Neuronal stem cell (in vitro differentiated cells): Measurements from ENCODE around the gene PCYT2.

Experiments
- DNase-seq: peaks from one replicate; pipeline ENCODE4 v3.0.0-alpha.2; 2013; ENCODE audit warnings: low spot score
- H2AFZ ChIP-seq: one replicate; pipeline ENCODE4 v1.6.1; 2013; ENCODE audit warnings: mild to moderate bottlenecking, low read length, inconsistent platforms
- H2AK5ac ChIP-seq: 2 replicates; pipeline ENCODE4 v1.6.1; 2013; ENCODE audit warnings: low read depth, mild to moderate bottlenecking, inconsistent platforms, low read length, moderate library complexity, mixed read lengths
- H2BK120ac ChIP-seq: 2 replicates; pipeline ENCODE4 v1.6.1; 2013; ENCODE audit warnings: low read depth, mild to moderate bottlenecking, inconsistent platforms, low read length, moderate library complexity, mixed read lengths
- H2BK12ac ChIP-seq: one replicate; pipeline ENCODE4 v1.6.1; 2013; ENCODE audit warnings: low read length, inconsistent platforms
- H2BK15ac ChIP-seq: 2 replicates; pipeline ENCODE4 v1.6.1; 2013; ENCODE audit warnings: mild to moderate bottlenecking, low read length, inconsistent platforms, mixed read lengths
- H2BK5ac ChIP-seq: one replicate; pipeline ENCODE4 v1.6.1; 2013; ENCODE audit warnings: inconsistent platforms, mild to moderate bottlenecking, low read length, moderate library complexity
- H3K14ac ChIP-seq: one replicate; pipeline ENCODE4 v1.6.1; 2013; ENCODE audit warnings: low read length, inconsistent platforms
- H3K18ac ChIP-seq: 2 replicates; pipeline ENCODE4 v1.6.1; 2013; ENCODE audit warnings: low read length, inconsistent platforms
- H3K23ac ChIP-seq: 2 replicates; pipeline ENCODE4 v1.6.1; 2013; ENCODE audit warnings: low read depth, mild to moderate bottlenecking, mixed read lengths, low read length, inconsistent platforms; ENCODE audit not compliant: poor library complexity
- H3K27ac ChIP-seq: replicated peaks from 3 replicates; pipeline ENCODE4 v1.5.1; 2013; ENCODE audit warnings: low read length, inconsistent platforms
- H3K27me3 ChIP-seq, 3 experiments: 2 replicates each; pipeline ENCODE4 v1.6.1; 2013; ENCODE audit warnings: low read length in 3 of 3, mild to moderate bottlenecking in 2 of 3, inconsistent platforms in 1 of 3, low read depth in 1 of 3, mixed read lengths in 1 of 3, moderate library complexity in 1 of 3; ENCODE audit not compliant: control insufficient read depth in 3 of 3, insufficient read depth in 3 of 3
- H3K36me3 ChIP-seq, 2 donors: replicated peaks in 1 of 2; 2 replicates each; pipeline ENCODE4 v1.6.1; 2013; ENCODE audit warnings: low read length in 2 of 2; ENCODE audit not compliant: control insufficient read depth in 2 of 2, insufficient read depth in 2 of 2
- H3K4ac ChIP-seq: 2 replicates; pipeline ENCODE4 v1.6.1; 2013; ENCODE audit warnings: inconsistent platforms, mild to moderate bottlenecking, low read length, moderate library complexity
- H3K4me1 ChIP-seq, 2 donors: 1 replicate in 1 of 2; 2 replicates in 1 of 2; pipeline ENCODE4 v1.6.1; 2013; ENCODE audit warnings: low read length in 2 of 2, low read depth in 1 of 2; ENCODE audit not compliant: control insufficient read depth in 2 of 2, insufficient read depth in 1 of 2
- H3K4me2 ChIP-seq: one replicate; pipeline ENCODE4 v1.6.1; 2013; ENCODE audit warnings: mild to moderate bottlenecking, low read length, inconsistent platforms; ENCODE audit not compliant: insufficient read depth, poor library complexity, severe bottlenecking
- H3K4me3 ChIP-seq, 2 donors: 2 replicates each; pipeline ENCODE4 v1.5.1; 2013; ENCODE audit warnings: low read length in 2 of 2, mild to moderate bottlenecking in 2 of 2, inconsistent platforms in 1 of 2, moderate library complexity in 1 of 2
- H3K79me1 ChIP-seq: one replicate; pipeline ENCODE4 v1.6.1; 2013; ENCODE audit warnings: low read depth, mild to moderate bottlenecking, inconsistent platforms, low read length, moderate library complexity
- H3K9ac ChIP-seq: one replicate; pipeline ENCODE4 v1.6.1; 2013; ENCODE audit warnings: mild to moderate bottlenecking, low read depth, low read length, inconsistent platforms; ENCODE audit not compliant: poor library complexity
- H3K9me3 ChIP-seq, 2 donors: replicated peaks in 1 of 2; 2 replicates each; pipeline versions ENCODE3 to v1.6.1; 2013; ENCODE audit warnings: low read length in 2 of 2, mild to moderate bottlenecking in 2 of 2, inconsistent platforms in 1 of 2, low read depth in 1 of 2, mixed read lengths in 1 of 2, moderate library complexity in 1 of 2; ENCODE audit not compliant: control insufficient read depth in 2 of 2, insufficient read depth in 1 of 2
- H4K8ac ChIP-seq: one replicate; pipeline ENCODE4 v1.6.1; 2013; ENCODE audit warnings: low read depth, mild to moderate bottlenecking, inconsistent platforms, low read length, moderate library complexity
- H4K91ac ChIP-seq: one replicate; pipeline ENCODE4 v1.6.1; 2013; ENCODE audit warnings: low read length, low read depth, mild to moderate bottlenecking, inconsistent platforms; ENCODE audit not compliant: poor library complexity
- WGBS, 2 donors: extraction: QIAGEN DNeasy Blood & Tissue Kit; methylation state at CpG; one replicate each; pipeline ENCODE4 v1.1.7; 2013; ENCODE audit warnings: missing lambda C conversion rate in 2 of 2, mixed read lengths in 1 of 2; ENCODE audit not compliant: insufficient read length in 2 of 2, insufficient replicate concordance in 1 of 2; ENCODE audit errors: extremely low coverage in 2 of 2; 5-methylcytosine and 5-hydroxymethylcytosine counted together

The PCYT2 gene

DNA sequence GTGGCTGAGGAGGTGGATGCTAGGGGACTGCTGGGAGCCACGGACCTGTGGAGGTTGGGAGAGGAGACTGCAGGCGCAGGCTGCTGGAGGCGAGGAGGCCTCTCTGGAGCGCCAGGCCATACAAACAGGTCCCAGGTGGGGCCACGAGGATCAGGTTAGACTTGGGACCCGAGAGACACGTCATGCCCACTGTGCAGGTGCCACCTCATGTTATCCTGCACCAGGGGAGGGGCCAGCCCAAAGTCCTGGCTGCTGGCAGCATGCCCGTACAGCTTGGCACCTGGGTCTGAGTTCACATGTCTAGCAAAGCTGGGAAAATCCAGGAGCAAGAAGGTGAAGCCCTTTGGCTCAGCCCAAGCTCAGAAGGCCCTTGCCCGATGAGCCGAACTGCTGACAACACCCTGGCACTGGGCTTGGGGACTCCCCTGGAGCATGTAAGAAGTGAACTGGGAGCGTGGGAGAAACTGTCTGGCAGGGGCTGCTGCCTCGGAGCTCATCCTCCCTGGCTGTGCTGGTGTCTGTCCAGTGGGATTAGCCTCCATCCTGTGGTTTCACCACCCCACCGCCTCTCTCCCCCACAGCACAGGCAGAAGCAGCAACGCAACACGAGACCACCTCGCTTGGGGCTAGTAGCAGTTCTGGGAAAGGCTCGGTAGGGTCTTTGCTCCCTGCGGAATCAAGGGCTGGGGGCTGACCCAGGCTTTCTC is 45.3 kb downstream of the PCYT2 start:
- no peak overlapping the region for H2BK12ac ChIP-seq
- H4K8ac ChIP-seq, result peak overlapping the region; percentile 43
- H3K14ac ChIP-seq, result no peak overlapping the region
- H3K4me2 ChIP-seq, result no peak overlapping the region
- H4K91ac ChIP-seq, result no peak overlapping the region
- H3K9me3 ChIP-seq, result no peaks in the 10 kb centered on the region
- H3K23ac ChIP-seq, result peak overlapping the region; percentile 85
- H3K4ac ChIP-seq, result no peak overlapping the region
- no peak overlapping the region for H2BK15ac ChIP-seq
- no peak for DNase-seq
- peak overlapping the region; percentile 80 for H2BK5ac ChIP-seq
- WGBS, 2 donors, result no CpG with 5 or more reads among the region's 18 CpGs
- H3K79me1 ChIP-seq, result peaks cover 27% of the 10 kb centered on the region
- peaks cover 13 to 21% of the 10 kb centered on the region in 2 donors for H3K4me1 ChIP-seq
- H3K27ac ChIP-seq, result no peak overlapping the region
- H2AFZ ChIP-seq, result no peak overlapping the region
- no peak overlapping the region for H2AK5ac ChIP-seq
- peaks cover 37 to 75% of the 10 kb centered on the region in 2 donors for H3K36me3 ChIP-seq
- peak overlapping the region; percentile 44 for H3K9ac ChIP-seq
- H3K18ac ChIP-seq, result no peak overlapping the region
- no peak overlapping the region for H2BK120ac ChIP-seq
- no peaks in the 10 kb centered on the region for H3K27me3 ChIP-seq
- no peak overlapping the region for H3K4me3 ChIP-seq

GRCh38 chr17:81865358-81865732 is 45.9 kb downstream of the PCYT2 start:
- Histone ChIP-seq H3K18ac (no peak overlapping the region), H3K4me3 (no peak overlapping the region), H3K4me1 (peaks cover 13 to 21% of the 10 kb centered on the region in 2 donors), H2BK15ac (no peak overlapping the region), H3K9me3 (no peaks in the 10 kb centered on the region), H3K27me3 (no peaks in the 10 kb centered on the region), H2BK120ac (no peak overlapping the region), H2BK5ac (peak overlapping the region; percentile 80), H3K79me1 (peaks cover 26% of the 10 kb centered on the region), H2AFZ (no peak overlapping the region), H2BK12ac (no peak overlapping the region), H3K23ac (peak overlapping the region; percentile 80), H3K4ac (no peak overlapping the region), H2AK5ac (no peak overlapping the region), H3K9ac (no peak overlapping the region), H3K27ac (no peak overlapping the region), H4K91ac (no peak overlapping the region), H3K14ac (no peak overlapping the region), H3K36me3 (peaks cover 37 to 74% of the 10 kb centered on the region in 2 donors), H3K4me2 (no peak overlapping the region), H4K8ac (no peak overlapping the region)
- DNase-seq, result no peak
- WGBS, 2 donors, result no CpG with 5 or more reads among the region's 8 CpGs

- peaks cover 9 to 17% of the 10 kb centered on the region in 2 donors for H3K4me1 ChIP-seq
- no peak for DNase-seq
- H3K9ac ChIP-seq, result no peak overlapping the region
- no peaks in the 10 kb centered on the region for H3K27me3 ChIP-seq
- no peak overlapping the region for H3K27ac ChIP-seq
- no peak overlapping the region for H3K23ac ChIP-seq
- H2BK12ac ChIP-seq, result no peak overlapping the region
- no peak overlapping the region for H3K14ac ChIP-seq
- H3K18ac ChIP-seq, result no peak overlapping the region
- peaks cover 26% of the 10 kb centered on the region for H3K79me1 ChIP-seq
- no peak overlapping the region for H3K4ac ChIP-seq
- H2BK5ac ChIP-seq, result peak overlapping the region; percentile 59
- H3K9me3 ChIP-seq, result no peaks in the 10 kb centered on the region
- no peak overlapping the region for H3K4me2 ChIP-seq
- no peak overlapping the region for H3K4me3 ChIP-seq
- H3K36me3 ChIP-seq, result peaks cover 33 to 67% of the 10 kb centered on the region in 2 donors
- no peak overlapping the region for H2BK15ac ChIP-seq
- no CpG with 5 or more reads among the region's 9 CpGs for WGBS, 2 donors
- H2BK120ac ChIP-seq, result no peak overlapping the region
- H2AK5ac ChIP-seq, result no peak overlapping the region
- no peak overlapping the region for H4K8ac ChIP-seq
- no peak overlapping the region for H4K91ac ChIP-seq
- no peak overlapping the region for H2AFZ ChIP-seq
Measured at GRCh38 chr17:81863833-81864768, 47.1 kb downstream of the PCYT2 start.

GRCh38 chr17:81863123-81863675 is 48.0 kb downstream of the PCYT2 start:
- WGBS, 2 donors, result no CpG with 5 or more reads among the region's 6 CpGs
- no peak overlapping the region for H3K4me3 ChIP-seq
- H3K4me1 ChIP-seq, result peaks cover 10 to 13% of the 10 kb centered on the region in 2 donors
- H3K4me2 ChIP-seq, result no peak overlapping the region
- H2BK12ac ChIP-seq, result no peak overlapping the region
- no peak overlapping the region for H2BK5ac ChIP-seq
- no peaks in the 10 kb centered on the region for H3K9me3 ChIP-seq
- peaks cover 33 to 67% of the 10 kb centered on the region in 2 donors for H3K36me3 ChIP-seq
- no peak overlapping the region for H2BK120ac ChIP-seq
- H3K14ac ChIP-seq, result no peak overlapping the region
- no peak overlapping the region for H3K23ac ChIP-seq
- H4K8ac ChIP-seq, result no peak overlapping the region
- DNase-seq, result no peak
- no peak overlapping the region for H3K18ac ChIP-seq
- no peaks in the 10 kb centered on the region for H3K27me3 ChIP-seq
- no peak overlapping the region for H3K9ac ChIP-seq
- H4K91ac ChIP-seq, result no peak overlapping the region
- H3K27ac ChIP-seq, result no peak overlapping the region
- H2AK5ac ChIP-seq, result no peak overlapping the region
- peaks cover 33% of the 10 kb centered on the region for H3K79me1 ChIP-seq
- no peak overlapping the region for H3K4ac ChIP-seq
- no peak overlapping the region for H2BK15ac ChIP-seq
- H2AFZ ChIP-seq, result no peak overlapping the region
